GM06990 (cell line): Measurements from ENCODE around the gene PTPN23.

Source experiments
- DNase-seq: peaks from one replicate; pipeline ENCODE4 v3.0.0-alpha.2; 2011; ENCODE audit not compliant: insufficient read length; ENCODE audit errors: extremely low read depth
- H3K27me3 ChIP-seq: replicated peaks from 2 replicates; pipeline ENCODE4 v1.6.0; 2011; ENCODE audit warnings: low read length; ENCODE audit not compliant: control insufficient read depth, insufficient read depth
- H3K36me3 ChIP-seq: 2 replicates; pipeline ENCODE4 v1.5.1; 2011; ENCODE audit warnings: low read length; ENCODE audit not compliant: control insufficient read depth, insufficient read depth
- H3K4me3 ChIP-seq: replicated peaks from 2 replicates; pipeline ENCODE4 v1.5.1; 2011; ENCODE audit warnings: low read depth, mild to moderate bottlenecking, control low read depth, low read length
- TF ChIP-seq, protein P1 (sequence below): IDR thresholded peaks from 2 replicates; pipeline ENCODE4 v1.5.1; 2011; ENCODE audit warnings: low read length, control low read depth, mild to moderate bottlenecking, inconsistent platforms; ENCODE audit not compliant: insufficient read depth, poor library complexity, severe bottlenecking

Gene PTPN23

GRCh38 chr3:47434849-47435248 is 54.0 kb downstream of the PTPN23 start:
- TF ChIP-seq, protein P1, sequence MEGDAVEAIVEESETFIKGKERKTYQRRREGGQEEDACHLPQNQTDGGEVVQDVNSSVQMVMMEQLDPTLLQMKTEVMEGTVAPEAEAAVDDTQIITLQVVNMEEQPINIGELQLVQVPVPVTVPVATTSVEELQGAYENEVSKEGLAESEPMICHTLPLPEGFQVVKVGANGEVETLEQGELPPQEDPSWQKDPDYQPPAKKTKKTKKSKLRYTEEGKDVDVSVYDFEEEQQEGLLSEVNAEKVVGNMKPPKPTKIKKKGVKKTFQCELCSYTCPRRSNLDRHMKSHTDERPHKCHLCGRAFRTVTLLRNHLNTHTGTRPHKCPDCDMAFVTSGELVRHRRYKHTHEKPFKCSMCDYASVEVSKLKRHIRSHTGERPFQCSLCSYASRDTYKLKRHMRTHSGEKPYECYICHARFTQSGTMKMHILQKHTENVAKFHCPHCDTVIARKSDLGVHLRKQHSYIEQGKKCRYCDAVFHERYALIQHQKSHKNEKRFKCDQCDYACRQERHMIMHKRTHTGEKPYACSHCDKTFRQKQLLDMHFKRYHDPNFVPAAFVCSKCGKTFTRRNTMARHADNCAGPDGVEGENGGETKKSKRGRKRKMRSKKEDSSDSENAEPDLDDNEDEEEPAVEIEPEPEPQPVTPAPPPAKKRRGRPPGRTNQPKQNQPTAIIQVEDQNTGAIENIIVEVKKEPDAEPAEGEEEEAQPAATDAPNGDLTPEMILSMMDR, result no peak
- DNase-seq, result no peak
- Histone ChIP-seq H3K4me3 (no peak overlapping the region), H3K36me3 (peaks cover 20% of the 10 kb centered on the region), H3K27me3 (no peaks in the 10 kb centered on the region)

DNA sequence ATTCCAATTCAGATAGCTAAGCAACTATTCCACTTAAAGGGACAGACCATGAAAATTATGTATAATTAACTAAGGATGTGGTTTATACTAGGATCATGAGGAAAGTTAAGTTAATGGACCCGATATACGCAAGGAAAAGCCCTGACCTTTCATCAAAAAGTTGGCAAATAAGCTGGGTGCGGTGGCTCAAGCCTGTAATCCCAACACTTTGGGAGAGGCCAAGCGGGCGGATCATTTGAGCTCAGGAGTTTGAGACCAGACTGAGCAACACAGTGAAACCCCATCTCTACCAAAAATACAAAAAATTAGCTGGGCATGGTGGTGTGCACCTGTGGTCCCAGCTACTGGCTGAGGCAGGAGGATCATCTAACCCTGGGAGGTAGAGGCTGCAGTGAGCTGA is 55.4 kb downstream of the PTPN23 start:
- TF ChIP-seq, protein P1, result no peak
- no peaks in the 10 kb centered on the region for H3K27me3 ChIP-seq
- no peak overlapping the region for H3K4me3 ChIP-seq
- DNase-seq, result no peak
- H3K36me3 ChIP-seq, result peaks cover 12% of the 10 kb centered on the region

DNA sequence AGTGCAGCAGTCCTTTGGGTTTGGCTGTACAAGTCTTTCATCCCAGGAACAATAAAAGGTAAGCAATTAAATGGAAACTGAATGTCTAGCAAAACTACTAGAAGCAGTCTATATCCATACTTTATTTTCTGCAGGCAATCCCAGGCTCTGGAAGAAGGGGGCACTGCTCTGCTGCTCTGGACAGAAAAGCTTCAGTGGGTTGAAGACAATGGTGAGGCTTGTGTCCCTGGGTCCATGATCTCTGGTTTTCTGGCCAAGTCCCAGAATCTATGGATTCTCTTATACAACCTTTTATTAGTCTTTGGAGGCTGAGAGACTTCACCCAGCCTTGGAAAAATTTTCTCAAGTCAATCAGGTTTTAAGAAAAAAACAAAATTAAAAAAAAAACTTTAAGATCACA is 59.3 kb downstream of the PTPN23 start:
- DNase-seq, result no peak
- H3K36me3 ChIP-seq, result peaks cover 2% of the 10 kb centered on the region
- no peak overlapping the region for H3K4me3 ChIP-seq
- no peaks in the 10 kb centered on the region for H3K27me3 ChIP-seq
- TF ChIP-seq, protein P1, result peak; percentile 15

GRCh38 chr3:47441796-47442551 is 61.2 kb downstream of the PTPN23 start:
- Histone ChIP-seq H3K27me3 (no peaks in the 10 kb centered on the region), H3K4me3 (no peak overlapping the region), H3K36me3 (peaks cover 2% of the 10 kb centered on the region)
- TF ChIP-seq, protein P1, result no peak
- DNase-seq, result no peak

DNA sequence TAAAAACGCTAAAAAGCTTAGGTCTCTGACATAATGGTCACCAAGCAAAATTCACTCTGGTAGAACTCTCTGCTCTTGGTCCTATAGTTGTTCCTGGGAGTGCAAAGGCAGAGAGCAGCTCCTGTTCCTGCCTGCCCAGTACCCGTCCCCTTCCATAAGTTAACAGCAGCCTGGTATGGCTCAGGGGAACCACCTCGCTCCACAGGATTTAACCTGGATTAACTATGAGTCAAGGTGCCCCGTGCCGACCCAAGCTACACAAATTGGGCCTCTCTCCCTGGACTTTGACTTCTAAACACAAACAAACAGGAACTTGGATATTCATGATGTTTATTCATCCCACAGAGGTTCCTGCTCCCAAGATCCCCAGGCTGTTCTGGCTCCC is 62.8 kb downstream of the PTPN23 start:
- no peaks in the 10 kb centered on the region for H3K27me3 ChIP-seq
- no peak for DNase-seq
- TF ChIP-seq, protein P1, result no peak
- H3K36me3 ChIP-seq, result peaks cover 2% of the 10 kb centered on the region
- H3K4me3 ChIP-seq, result no peak overlapping the region
